Activated CD4-positive, alpha-beta T cell treated with anti-CD3 and anti-CD28 coated beads, Interleukin-2, amount 50 U/mL, for 1 hour (primary cell): ENCODE measurements around the gene JAK3.

Experiments
- DNase-seq: peaks from one replicate; pipeline ENCODE4 v3.0.0-alpha.2; 2020

The JAK3 gene

GRCh38 chr19:17865364-17866311, 17.9 kb upstream of the JAK3 start:
- no peak for DNase-seq

GRCh38 chr19:17863520-17864182, 15.9 kb upstream of the JAK3 start:
- no peak for DNase-seq

- no peak for DNase-seq
Measured at GRCh38 chr19:17862711-17863519, 15.1 kb upstream of the JAK3 start.

- DNase-seq: no peak
Measured at GRCh38 chr19:17861542-17862402, 14.0 kb upstream of the JAK3 start.

- DNase-seq: no peak
Measured at GRCh38 chr19:17860993-17861360, 13.2 kb upstream of the JAK3 start.

GRCh38 chr19:17860331-17860992, 12.7 kb upstream of the JAK3 start:
- DNase-seq: no peak

GRCh38 chr19:17859533-17860330, 11.9 kb upstream of the JAK3 start, which contains the start of gene RPL18A:
TSS of gene RPL18A (plus strand) at chr19:17859910. CDS start at chr19:17859957, 47 bp downstream.
- DNase-seq: peak; percentile 98

GRCh38 chr19:17855280-17856152, 7.7 kb upstream of the JAK3 start:
- DNase-seq: peak; percentile 92

GRCh38 chr19:17854061-17854460, 6.3 kb upstream of the JAK3 start:
- DNase-seq: no peak

- DNase-seq: no peak
Measured at GRCh38 chr19:17848595-17849292, 962 bp upstream of the JAK3 start.

GRCh38 chr19:17846146-17846545, 1.6 kb downstream of the JAK3 start:
- DNase-seq: peak; percentile 27

GRCh38 chr19:17843908-17844490, 3.8 kb downstream of the JAK3 start:
- DNase-seq: no peak

GRCh38 chr19:17843292-17843827, 4.4 kb downstream of the JAK3 start:
- no peak for DNase-seq

GRCh38 chr19:17842663-17843291, 5.0 kb downstream of the JAK3 start:
- DNase-seq: no peak

- peak; percentile 57 for DNase-seq
Measured at GRCh38 chr19:17841810-17842662, 5.7 kb downstream of the JAK3 start.

GRCh38 chr19:17841371-17841809, 6.4 kb downstream of the JAK3 start:
- no peak for DNase-seq

GRCh38 chr19:17840019-17840418, 7.8 kb downstream of the JAK3 start:
- no peak for DNase-seq
